GM21576 (cell line): Measurements from ENCODE around the gene TAF5L.

Experiments
- ATAC-seq: cut with Tn5 transposase; IDR thresholded peaks from one replicate; pipeline ENCODE4 v1.9.1; 2021; ENCODE audit warnings: mild to moderate bottlenecking, moderate library complexity; ENCODE audit not compliant: unreplicated experiment

TAF5L gene

GRCh38 chr1:229625915-229626831, at the start of gene TAF5L, which contains the start of gene URB2:
Gene TAF5L, minus strand, starts transcription at chr1:229626122. Its CDS starts 11,640 bp downstream, at chr1:229614482.
Gene URB2, plus strand, starts transcription at chr1:229626247. Its CDS starts 1,387 bp downstream, at chr1:229627634.
- ATAC-seq, result peak; percentile 88

GRCh38 chr1:229675396-229675795, 49.5 kb upstream of the TAF5L start:
- ATAC-seq, result no peak

- ATAC-seq, result no peak
Observed at GRCh38 chr1:229674042-229674441, 48.1 kb upstream of the TAF5L start.

- ATAC-seq, result no peak
Observed at GRCh38 chr1:229672246-229672645, 46.3 kb upstream of the TAF5L start.

DNA sequence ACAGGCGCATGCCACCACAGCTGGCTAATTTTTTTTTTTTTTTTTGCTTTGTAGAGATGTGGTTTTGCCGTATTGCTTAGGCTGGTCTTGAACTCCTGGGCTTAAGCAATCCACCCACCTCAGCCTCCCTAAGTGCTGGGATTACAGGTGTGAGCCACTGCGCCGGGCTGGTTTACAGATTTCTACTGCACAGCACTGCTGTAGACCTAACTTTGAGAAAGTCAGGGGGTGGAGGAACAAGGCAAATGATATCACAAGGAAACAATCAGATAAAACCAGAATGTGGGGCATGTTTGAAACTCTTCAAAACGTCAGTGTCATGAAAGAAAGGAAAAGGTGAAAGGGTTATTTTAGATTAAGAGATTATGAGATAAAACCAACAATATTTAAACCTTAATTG, 45.4 kb upstream of the TAF5L start:
- no peak for ATAC-seq

DNA sequence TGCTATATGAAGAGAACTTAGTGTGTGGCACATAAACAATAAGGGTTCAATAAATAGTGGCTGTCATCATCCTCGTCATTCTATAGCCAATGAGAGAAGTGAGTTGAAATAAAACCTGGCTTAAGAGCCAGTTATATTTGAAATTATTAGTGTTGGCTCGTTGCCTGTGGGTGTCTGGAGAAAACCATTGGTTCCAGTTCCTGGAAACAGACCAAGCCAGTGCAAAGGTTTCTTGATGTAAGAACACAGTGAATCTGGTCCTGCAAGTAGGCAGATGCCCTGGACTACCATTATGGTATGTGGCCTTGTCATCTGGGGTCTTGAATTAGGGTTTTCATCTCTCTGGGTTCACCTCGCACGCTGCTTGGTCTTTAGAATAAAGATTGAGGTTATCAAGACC, 43.4 kb upstream of the TAF5L start:
- no peak for ATAC-seq

- no peak for ATAC-seq
Observed at GRCh38 chr1:229666585-229666984, 40.7 kb upstream of the TAF5L start.

DNA sequence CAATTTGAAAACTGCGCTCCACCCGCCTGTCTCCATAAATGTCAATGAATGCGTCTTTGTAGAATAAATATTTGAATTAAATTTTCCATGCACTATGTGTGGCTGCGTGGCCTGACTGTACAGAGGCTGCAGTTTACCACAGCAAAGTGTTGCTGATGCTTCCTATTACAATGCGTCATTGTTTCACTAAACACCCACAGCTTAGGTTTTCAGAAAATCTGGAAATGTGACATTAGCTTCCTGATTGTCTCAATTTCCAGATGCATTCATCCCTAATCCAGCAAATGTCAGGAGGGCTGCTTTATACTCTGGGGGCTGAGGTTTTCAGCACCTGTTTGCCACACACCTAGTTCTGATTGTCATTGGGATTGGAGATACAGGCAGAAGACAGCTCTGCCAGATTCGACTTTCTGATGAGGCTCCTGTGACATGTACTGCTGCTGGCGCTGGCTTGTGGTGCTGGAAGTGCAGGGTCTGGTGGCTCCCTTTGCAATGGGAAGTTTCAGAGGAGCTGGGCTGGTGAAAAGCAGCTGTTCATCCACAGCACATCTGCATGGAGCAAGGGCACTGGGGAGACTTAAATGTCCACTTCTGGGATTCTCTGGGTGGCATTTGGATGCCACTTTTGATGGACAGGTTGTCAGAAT, 40.1 kb upstream of the TAF5L start:
- ATAC-seq, result no peak

GRCh38 chr1:229664133-229664689, 38.3 kb upstream of the TAF5L start:
- peak; percentile 42 for ATAC-seq

GRCh38 chr1:229661897-229662296, 36.0 kb upstream of the TAF5L start:
- no peak for ATAC-seq

- ATAC-seq, result peak; percentile 72
Observed at GRCh38 chr1:229661022-229661877, 35.3 kb upstream of the TAF5L start.

DNA sequence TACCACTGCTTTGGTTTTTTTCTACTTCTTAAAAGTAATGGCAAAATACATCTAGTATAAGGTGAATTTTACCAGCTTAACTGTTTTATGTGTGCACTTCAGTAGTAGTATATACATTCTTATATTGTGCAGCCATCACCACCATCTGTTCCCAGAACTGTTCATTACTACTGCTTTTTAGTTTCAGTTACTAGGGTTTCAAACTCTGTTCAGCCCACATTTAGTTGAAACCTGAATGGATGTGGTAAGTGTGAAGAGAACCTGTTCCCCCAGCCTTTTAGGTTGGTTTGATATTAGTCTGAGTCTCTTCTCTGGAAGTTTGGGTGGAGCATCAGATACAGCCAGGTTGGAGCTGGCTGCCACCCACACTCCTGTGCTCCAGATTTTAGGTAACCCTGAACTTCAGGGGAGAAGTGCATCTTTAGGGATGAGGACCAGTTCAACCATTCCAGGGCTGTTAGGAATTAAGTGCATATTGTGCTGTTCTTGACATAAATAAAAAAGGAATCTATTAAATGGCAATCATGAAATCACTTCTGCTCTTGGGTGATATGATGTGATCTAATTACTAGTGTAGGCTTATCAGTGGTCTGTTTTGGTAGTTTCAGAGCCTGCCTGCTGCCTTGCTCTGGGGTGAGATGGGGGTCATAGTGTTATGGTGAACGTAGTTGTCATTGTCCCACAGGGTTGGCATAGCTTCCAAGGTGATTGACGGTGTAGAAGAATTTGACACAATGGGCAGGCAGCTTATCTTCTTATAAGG, 32.3 kb upstream of the TAF5L start:
- ATAC-seq, result no peak

DNA sequence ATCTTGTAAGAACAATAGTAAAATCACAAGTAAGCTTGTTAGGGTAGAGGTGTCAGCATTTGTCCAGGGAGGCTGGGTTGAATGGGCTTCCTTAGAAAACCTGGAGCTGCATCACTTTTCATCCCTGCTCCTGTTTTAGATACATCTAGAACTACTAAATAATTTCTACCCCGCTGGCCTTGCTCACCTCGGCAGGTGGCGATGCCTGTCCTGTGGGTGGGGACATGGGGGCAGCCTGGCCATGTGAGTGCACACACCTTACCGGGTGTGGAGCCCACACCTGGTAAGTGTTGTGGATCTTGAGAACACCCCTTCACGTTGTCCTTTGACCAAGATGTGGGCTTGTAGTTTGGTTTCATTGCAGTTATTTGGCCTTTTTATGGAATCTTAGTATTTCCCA, 29.9 kb upstream of the TAF5L start:
- ATAC-seq, result no peak

DNA sequence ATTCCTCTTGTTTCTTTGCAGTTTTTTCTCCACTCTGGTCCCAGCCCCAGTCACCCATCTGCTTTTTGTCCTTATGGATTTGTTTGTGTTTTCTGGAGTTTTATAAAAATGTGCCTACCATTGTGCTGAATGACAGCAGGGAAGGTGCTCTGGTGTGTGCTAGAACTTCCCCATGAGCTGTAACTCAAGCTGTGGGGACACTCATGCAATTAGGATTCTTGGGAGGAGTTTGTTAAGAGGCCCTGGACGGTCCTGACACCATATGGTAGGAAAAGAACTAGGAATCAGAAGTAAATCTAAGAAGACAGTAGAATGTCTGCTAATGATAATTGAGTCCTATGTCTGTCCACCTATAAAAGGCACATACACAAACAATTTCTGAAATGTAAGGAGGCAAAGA, 27.5 kb upstream of the TAF5L start:
- no peak for ATAC-seq

- no peak for ATAC-seq
Observed at GRCh38 chr1:229651546-229651945, 25.6 kb upstream of the TAF5L start.

DNA sequence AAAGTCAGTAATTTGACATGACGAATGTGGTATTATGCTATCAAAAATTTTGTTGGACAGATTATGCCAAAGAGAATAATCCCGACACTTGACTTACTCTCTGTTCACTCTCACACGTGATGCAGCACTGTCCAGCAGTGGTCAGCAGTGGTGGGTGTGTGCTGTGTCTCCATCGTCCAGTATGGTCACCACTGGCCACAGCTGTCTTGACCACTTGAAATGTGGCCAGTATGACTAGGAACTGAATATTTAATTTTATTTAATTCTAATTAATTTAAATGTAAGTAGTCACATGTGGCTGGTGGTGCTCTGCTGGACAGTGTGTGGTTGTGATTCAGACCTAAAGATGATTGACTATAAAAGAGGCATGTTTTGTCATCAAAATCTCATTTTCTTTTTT, 24.1 kb upstream of the TAF5L start:
- no peak for ATAC-seq

DNA sequence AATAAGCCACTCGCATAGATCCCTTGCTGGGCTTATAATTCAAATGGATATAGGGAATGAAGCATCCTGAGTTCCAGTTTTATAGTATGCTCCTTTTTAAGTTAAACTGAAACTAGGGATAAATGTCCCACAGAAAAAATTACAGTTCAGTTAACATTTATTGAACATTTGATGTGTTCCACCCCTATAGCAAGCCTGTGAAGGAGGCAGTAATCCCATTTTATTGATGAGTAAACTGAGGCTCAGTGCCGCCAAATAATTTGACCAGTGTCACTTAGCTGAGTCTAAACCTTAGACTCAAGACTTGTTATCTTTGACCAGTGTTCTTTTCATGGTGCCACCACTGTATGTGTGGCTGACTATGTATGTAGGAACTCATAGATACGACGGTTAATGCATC, 22.5 kb upstream of the TAF5L start:
- no peak for ATAC-seq

DNA sequence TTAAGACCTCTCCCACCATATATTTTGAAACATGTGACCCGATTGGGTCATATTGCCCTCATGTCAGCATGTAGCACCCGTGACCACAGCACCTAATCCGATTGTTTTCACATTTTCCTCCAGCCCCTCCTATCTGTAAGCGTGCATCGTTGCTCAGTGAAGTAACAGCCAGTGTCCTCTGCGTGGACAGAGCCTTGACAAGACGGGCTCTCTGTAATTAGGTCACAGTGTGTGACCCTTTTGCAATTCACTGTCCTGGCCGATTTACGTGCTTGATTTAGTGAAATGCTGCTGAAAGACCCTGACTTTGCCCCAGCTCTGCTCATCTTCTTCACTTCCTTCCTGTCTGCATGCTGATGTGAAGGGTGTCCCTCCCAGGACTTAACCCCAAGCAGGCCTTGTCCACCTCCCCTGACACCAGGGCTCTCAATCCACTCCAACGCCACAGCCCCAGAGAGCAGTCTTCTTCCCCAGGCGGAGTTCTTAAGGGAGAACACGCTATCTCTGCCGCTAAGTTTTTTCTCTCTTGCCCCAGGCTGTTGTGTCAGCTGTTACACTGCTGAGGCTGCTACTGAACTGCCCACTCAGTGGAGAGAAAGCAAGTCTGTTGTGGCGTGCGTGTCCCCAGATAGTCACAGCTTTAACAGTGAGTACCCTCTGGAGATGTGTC, 19.5 kb upstream of the TAF5L start:
- no peak for ATAC-seq

DNA sequence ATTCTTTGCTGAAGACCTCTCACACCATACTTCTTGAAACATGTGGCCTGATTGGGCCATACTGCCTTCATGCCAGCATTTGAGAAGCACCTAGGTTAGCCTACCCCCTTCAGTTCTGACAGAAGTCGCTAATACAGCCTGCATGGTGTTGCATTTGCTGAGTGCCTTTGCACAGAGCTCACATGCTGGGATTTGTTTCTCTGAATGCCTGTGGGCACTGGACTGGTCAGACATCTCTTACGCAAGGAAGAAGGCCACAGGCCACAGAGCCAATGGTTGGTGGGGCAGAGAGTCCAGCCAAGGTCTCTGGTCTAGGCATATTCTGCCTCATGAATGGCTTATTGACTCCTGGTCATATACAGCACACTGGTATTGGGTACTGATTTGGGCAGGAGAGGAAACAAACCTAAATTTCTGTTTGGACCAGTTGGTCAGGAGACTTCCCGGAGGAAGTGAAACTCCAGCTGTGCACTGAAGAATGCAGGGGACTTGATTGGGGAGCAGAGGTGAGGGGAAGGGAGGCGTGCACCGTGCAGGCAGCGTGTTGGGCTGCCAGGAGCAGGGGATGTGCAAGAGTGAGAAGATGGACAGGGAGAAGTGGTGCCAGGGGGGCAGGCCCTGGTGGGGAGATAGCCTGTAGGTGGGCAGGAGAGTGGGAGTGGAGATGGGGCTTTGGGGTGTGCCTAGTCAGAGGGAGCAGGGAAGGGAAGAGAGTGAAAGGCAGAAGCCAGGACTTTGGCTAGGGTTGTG, 18.2 kb upstream of the TAF5L start:
- no peak for ATAC-seq
